HG03108 (cell line): ENCODE measurements around the gene HNRNPDL.
A peak's percentile ranks its signal among the peaks of the same experiment; 100 is the strongest.
"Not testable (repeated sequence)": the region's sequence is repeated elsewhere in the genome, so short reads cannot be mapped to it uniquely, and the experiment has no call there.

Source experiments
- ATAC-seq: cut with Tn5 transposase; IDR thresholded peaks from one replicate; pipeline ENCODE4 v1.9.1; 2021; ENCODE audit warnings: moderate library complexity; ENCODE audit not compliant: unreplicated experiment

Gene HNRNPDL

GRCh38 chr4:82430193-82430963, at the start of gene HNRNPDL, which contains the start of gene ENOPH1:
Gene HNRNPDL, minus strand, starts transcription at chr4:82430462. Its CDS starts 772 bp downstream, at chr4:82429690.
Gene ENOPH1, plus strand, starts transcription at chr4:82430590. Its CDS starts 240 bp downstream, at chr4:82430830.
- ATAC-seq: peak; percentile 72

GRCh38 chr4:82479562-82479961, 49.3 kb upstream of the HNRNPDL start:
- ATAC-seq: no peak

GRCh38 chr4:82477469-82477868, 47.2 kb upstream of the HNRNPDL start:
- ATAC-seq: not testable (repeated sequence)

- not testable (repeated sequence) for ATAC-seq
Observed at GRCh38 chr4:82475931-82476330, 45.7 kb upstream of the HNRNPDL start.

GRCh38 chr4:82473621-82474164, 43.4 kb upstream of the HNRNPDL start:
- ATAC-seq: no peak

- ATAC-seq: not testable (repeated sequence)
Observed at GRCh38 chr4:82473080-82473479, 42.8 kb upstream of the HNRNPDL start.

- no peak for ATAC-seq
Observed at GRCh38 chr4:82469791-82470345, 39.6 kb upstream of the HNRNPDL start.

GRCh38 chr4:82467471-82467870, 37.2 kb upstream of the HNRNPDL start:
- no peak for ATAC-seq

GRCh38 chr4:82463221-82463620, 33.0 kb upstream of the HNRNPDL start:
- no peak for ATAC-seq

- peak; percentile 54 for ATAC-seq
Observed at GRCh38 chr4:82462415-82462831, 32.2 kb upstream of the HNRNPDL start.

- ATAC-seq: no peak
Observed at GRCh38 chr4:82461710-82462109, 31.4 kb upstream of the HNRNPDL start.

GRCh38 chr4:82458729-82459128, 28.5 kb upstream of the HNRNPDL start:
- no peak for ATAC-seq

GRCh38 chr4:82457266-82457665, 27.0 kb upstream of the HNRNPDL start:
- ATAC-seq: no peak

- ATAC-seq: no peak
Observed at GRCh38 chr4:82452026-82452425, 21.8 kb upstream of the HNRNPDL start.

GRCh38 chr4:82450966-82451755, 20.9 kb upstream of the HNRNPDL start:
- ATAC-seq: no peak

GRCh38 chr4:82447886-82448285, 17.6 kb upstream of the HNRNPDL start:
- no peak for ATAC-seq

GRCh38 chr4:82439088-82439487, 8.8 kb upstream of the HNRNPDL start:
- ATAC-seq: no peak

- ATAC-seq: no peak
Observed at GRCh38 chr4:82437285-82438005, 7.2 kb upstream of the HNRNPDL start.

GRCh38 chr4:82436780-82437179, 6.5 kb upstream of the HNRNPDL start:
- ATAC-seq: no peak

GRCh38 chr4:82436130-82436529, 5.9 kb upstream of the HNRNPDL start:
- ATAC-seq: no peak

- ATAC-seq: no peak
Observed at GRCh38 chr4:82434949-82435348, 4.7 kb upstream of the HNRNPDL start.
